ENCODE data around the gene EHD3.

The EHD3 gene

DNA sequence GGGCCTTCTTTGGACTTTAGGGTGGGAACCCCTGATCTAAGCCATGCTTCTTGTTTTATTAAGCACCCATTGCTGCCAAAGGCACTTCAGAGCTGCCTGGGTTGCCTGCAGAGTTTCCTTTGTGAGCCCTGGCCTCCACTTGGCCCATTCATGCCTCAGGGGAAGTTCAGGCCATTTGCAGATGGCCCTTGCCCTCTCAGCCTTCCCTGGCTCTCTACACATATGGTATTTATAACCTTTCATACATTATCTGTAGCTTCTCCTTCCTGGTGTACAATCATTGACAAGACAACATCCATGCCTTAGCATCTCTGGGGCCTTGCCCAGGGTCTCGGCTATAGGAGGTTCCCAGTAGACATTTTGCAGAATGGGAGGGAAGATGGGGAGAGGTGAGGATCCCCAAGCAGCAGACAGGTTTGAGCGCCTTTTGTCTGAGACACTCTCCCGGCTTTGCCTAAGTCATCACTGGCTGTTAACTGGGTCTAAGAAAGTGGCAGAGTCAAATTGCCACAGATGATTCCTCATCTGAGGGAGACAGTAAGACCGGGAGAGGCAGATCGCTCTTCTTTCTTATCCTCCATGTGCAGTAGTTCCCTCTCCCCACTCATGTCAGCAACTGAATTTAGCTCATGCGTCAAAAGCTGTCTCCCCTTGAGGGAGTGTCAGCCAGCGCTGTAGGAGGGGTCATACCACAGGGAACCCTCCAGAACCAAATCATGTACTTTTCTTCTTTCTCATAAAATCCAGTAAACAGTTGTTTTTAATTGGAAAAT is 2.7 kb downstream of the EHD3 start:
- no peak for ATAC-seq

DNA sequence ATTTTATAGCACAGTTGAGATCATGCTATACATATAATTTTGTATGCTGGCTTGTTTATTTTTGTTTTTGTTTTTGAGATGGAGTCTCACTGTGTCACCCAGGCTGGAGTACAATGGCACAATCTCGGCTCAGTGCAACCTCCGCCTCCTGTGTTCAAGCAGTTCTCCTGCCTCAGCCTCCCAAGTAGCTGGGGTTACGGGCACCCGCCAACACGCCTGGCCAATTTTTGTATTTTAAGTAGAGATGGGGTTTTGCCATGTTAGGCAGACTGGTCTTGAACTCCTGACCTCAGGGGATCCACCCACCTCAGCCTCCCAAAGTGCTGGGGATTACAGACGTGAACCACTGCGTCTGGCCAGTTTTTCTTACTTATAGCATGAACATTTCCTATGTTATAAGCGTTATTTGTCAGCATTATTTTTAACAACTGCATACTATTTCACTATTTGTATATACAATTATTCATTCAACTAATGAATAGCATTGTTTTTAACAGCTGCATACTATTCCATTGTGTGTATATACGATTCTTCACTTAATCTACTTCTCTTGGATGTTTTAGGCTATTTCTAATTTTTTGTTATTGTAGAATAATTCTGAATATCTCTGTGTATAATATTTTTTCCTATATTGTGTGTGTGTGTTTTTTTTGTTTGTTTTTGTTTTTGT is 3.5 kb downstream of the EHD3 start:
- no peak for ATAC-seq
- no peak for TF ChIP-seq TOX (CRISPR knock-in tag; IDR thresholded peaks at IDR 0.05; ENCODE audit: borderline replicate concordance)
- TF ChIP-seq ZNF565 (CRISPR knock-in tag; conservative IDR thresholded peaks at IDR 0.05; ENCODE audit: low read depth): no peak
- TF ChIP-seq TCF4 (CRISPR knock-in tag; IDR thresholded peaks at IDR 0.05; ENCODE audit: borderline replicate concordance): no peak
- TF ChIP-seq, protein P1, sequence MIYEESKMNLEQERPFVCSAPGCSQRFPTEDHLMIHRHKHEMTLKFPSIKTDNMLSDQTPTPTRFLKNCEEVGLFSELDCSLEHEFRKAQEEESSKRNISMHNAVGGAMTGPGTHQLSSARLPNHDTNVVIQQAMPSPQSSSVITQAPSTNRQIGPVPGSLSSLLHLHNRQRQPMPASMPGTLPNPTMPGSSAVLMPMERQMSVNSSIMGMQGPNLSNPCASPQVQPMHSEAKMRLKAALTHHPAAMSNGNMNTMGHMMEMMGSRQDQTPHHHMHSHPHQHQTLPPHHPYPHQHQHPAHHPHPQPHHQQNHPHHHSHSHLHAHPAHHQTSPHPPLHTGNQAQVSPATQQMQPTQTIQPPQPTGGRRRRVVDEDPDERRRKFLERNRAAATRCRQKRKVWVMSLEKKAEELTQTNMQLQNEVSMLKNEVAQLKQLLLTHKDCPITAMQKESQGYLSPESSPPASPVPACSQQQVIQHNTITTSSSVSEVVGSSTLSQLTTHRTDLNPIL (CRISPR knock-in tag; IDR thresholded peaks at IDR 0.05; ENCODE audit: low read depth): no peak
- TF ChIP-seq, protein P2, sequence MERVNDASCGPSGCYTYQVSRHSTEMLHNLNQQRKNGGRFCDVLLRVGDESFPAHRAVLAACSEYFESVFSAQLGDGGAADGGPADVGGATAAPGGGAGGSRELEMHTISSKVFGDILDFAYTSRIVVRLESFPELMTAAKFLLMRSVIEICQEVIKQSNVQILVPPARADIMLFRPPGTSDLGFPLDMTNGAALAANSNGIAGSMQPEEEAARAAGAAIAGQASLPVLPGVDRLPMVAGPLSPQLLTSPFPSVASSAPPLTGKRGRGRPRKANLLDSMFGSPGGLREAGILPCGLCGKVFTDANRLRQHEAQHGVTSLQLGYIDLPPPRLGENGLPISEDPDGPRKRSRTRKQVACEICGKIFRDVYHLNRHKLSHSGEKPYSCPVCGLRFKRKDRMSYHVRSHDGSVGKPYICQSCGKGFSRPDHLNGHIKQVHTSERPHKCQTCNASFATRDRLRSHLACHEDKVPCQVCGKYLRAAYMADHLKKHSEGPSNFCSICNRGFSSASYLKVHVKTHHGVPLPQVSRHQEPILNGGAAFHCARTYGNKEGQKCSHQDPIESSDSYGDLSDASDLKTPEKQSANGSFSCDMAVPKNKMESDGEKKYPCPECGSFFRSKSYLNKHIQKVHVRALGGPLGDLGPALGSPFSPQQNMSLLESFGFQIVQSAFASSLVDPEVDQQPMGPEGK (CRISPR knock-in tag; IDR thresholded peaks at IDR 0.05; ENCODE audit: borderline replicate concordance): no peak
- TF ChIP-seq, protein P3, sequence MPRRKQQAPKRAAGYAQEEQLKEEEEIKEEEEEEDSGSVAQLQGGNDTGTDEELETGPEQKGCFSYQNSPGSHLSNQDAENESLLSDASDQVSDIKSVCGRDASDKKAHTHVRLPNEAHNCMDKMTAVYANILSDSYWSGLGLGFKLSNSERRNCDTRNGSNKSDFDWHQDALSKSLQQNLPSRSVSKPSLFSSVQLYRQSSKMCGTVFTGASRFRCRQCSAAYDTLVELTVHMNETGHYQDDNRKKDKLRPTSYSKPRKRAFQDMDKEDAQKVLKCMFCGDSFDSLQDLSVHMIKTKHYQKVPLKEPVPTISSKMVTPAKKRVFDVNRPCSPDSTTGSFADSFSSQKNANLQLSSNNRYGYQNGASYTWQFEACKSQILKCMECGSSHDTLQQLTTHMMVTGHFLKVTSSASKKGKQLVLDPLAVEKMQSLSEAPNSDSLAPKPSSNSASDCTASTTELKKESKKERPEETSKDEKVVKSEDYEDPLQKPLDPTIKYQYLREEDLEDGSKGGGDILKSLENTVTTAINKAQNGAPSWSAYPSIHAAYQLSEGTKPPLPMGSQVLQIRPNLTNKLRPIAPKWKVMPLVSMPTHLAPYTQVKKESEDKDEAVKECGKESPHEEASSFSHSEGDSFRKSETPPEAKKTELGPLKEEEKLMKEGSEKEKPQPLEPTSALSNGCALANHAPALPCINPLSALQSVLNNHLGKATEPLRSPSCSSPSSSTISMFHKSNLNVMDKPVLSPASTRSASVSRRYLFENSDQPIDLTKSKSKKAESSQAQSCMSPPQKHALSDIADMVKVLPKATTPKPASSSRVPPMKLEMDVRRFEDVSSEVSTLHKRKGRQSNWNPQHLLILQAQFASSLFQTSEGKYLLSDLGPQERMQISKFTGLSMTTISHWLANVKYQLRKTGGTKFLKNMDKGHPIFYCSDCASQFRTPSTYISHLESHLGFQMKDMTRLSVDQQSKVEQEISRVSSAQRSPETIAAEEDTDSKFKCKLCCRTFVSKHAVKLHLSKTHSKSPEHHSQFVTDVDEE (CRISPR knock-in tag; IDR thresholded peaks at IDR 0.05): no peak
- no peak for TF ChIP-seq ARNTL (CRISPR knock-in tag; IDR thresholded peaks at IDR 0.05; ENCODE audit: borderline replicate concordance, low read depth)
- TF ChIP-seq PPARA (CRISPR knock-in tag; IDR thresholded peaks at IDR 0.05; ENCODE audit: borderline replicate concordance): no peak
- TF ChIP-seq BACH2 (CRISPR knock-in tag; IDR thresholded peaks at IDR 0.05; ENCODE audit: borderline replicate concordance): no peak
- TF ChIP-seq, protein P4, sequence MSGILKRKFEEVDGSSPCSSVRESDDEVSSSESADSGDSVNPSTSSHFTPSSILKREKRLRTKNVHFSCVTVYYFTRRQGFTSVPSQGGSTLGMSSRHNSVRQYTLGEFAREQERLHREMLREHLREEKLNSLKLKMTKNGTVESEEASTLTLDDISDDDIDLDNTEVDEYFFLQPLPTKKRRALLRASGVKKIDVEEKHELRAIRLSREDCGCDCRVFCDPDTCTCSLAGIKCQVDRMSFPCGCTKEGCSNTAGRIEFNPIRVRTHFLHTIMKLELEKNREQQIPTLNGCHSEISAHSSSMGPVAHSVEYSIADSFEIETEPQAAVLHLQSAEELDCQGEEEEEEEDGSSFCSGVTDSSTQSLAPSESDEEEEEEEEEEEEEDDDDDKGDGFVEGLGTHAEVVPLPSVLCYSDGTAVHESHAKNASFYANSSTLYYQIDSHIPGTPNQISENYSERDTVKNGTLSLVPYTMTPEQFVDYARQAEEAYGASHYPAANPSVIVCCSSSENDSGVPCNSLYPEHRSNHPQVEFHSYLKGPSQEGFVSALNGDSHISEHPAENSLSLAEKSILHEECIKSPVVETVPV (CRISPR knock-in tag; IDR thresholded peaks at IDR 0.05): no peak
- no peak for TF ChIP-seq ZC3H10 (CRISPR knock-in tag; IDR thresholded peaks at IDR 0.05)

More for the DNA sequence above, 2.7 kb downstream of the EHD3 start:
- TF ChIP-seq ARNTL (CRISPR knock-in tag; IDR thresholded peaks at IDR 0.05; ENCODE audit: borderline replicate concordance, low read depth) (no peak), PPARA (CRISPR knock-in tag; IDR thresholded peaks at IDR 0.05; ENCODE audit: borderline replicate concordance) (no peak), GLIS3 (CRISPR knock-in tag; IDR thresholded peaks at IDR 0.05) (no peak), ISL1 (CRISPR knock-in tag; IDR thresholded peaks at IDR 0.05) (no peak), TCF4 (CRISPR knock-in tag; IDR thresholded peaks at IDR 0.05; ENCODE audit: borderline replicate concordance) (no peak), SNAI2 (CRISPR knock-in tag; IDR thresholded peaks at IDR 0.05) (no peak), ZFP3 (CRISPR knock-in tag; IDR thresholded peaks at IDR 0.05) (no peak), CSDC2 (CRISPR knock-in tag; IDR thresholded peaks at IDR 0.05) (no peak), ZNF70 (CRISPR knock-in tag; IDR thresholded peaks at IDR 0.05) (no peak), ESRRG (CRISPR knock-in tag; IDR thresholded peaks at IDR 0.05) (no peak), ZNF565 (CRISPR knock-in tag; conservative IDR thresholded peaks at IDR 0.05; ENCODE audit: low read depth) (no peak)
- TF ChIP-seq, protein P3 (CRISPR knock-in tag; IDR thresholded peaks at IDR 0.05): no peak
- TF ChIP-seq, protein P2 (CRISPR knock-in tag; IDR thresholded peaks at IDR 0.05; ENCODE audit: borderline replicate concordance): no peak
- TF ChIP-seq, protein P5, sequence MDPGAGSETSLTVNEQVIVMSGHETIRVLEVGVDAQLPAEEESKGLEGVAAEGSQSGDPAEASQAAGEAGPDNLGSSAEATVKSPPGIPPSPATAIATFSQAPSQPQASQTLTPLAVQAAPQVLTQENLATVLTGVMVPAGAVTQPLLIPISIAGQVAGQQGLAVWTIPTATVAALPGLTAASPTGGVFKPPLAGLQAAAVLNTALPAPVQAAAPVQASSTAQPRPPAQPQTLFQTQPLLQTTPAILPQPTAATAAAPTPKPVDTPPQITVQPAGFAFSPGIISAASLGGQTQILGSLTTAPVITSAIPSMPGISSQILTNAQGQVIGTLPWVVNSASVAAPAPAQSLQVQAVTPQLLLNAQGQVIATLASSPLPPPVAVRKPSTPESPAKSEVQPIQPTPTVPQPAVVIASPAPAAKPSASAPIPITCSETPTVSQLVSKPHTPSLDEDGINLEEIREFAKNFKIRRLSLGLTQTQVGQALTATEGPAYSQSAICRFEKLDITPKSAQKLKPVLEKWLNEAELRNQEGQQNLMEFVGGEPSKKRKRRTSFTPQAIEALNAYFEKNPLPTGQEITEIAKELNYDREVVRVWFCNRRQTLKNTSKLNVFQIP (CRISPR knock-in tag; IDR thresholded peaks at IDR 0.05; ENCODE audit: borderline replicate concordance, low read depth): no peak
- TF ChIP-seq, protein P1 (CRISPR knock-in tag; IDR thresholded peaks at IDR 0.05; ENCODE audit: low read depth): no peak

Data from SK-N-SH treated with all-trans-retinoic acid at 6 μM for 48 hours (cell line).